Activated CD8-positive, alpha-beta memory T cell treated with anti-CD3 and anti-CD28 coated beads, Interleukin-2, amount 50 U/mL, for 4 hours (primary cell): ENCODE data around the gene PPARD.
"Not testable (repeated sequence)": the region's sequence is repeated elsewhere in the genome, so short reads cannot be mapped to it uniquely, and the experiment has no call there.

Experiments used
- DNase-seq: peaks from one replicate; pipeline ENCODE4 v3.0.0-alpha.2; 2020

The PPARD gene

DNA sequence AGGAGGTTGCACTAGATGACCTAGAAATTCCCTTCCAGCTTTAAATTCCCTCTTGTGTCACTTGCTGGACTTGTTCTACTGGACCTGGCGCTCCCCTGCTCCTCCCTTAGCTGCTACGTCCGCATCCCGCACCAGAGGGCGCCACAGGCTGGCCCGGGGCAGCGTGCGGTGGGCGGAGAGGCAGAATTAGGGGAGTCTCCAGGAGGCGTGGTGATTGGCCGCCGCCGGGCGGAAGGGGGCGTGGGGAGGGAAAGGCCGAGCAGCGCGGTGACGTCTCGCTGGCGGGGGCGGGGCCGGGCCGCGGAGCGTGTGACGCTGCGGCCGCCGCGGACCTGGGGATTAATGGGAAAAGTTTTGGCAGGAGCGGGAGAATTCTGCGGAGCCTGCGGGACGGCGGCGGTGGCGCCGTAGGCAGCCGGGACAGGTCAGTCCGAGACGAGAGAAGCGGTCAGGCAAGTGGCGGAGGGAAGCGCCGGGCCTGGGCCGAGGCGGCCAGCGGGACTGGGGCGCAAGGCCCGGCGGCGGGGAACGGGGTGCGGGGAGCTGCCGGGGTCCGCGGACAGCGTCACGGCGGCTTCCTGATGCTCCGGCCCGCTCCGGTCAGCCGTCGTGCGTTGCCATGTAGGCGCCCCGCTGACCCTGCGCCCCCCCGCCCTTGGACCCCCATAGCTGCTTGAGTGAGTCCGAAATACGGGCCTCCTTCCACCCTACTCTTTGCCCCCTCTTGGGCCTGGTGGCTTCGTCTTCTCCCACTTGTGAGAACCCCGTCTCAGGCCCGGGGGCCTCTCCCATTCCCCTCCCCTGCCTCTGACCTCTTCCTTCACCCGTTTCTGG, at the start of gene PPARD:
Gene PPARD (plus strand): TSS at position 301 of the 834 bp plus-strand sequence. CDS start 68,530 bp downstream, outside the sequence.
- DNase-seq = peak; percentile 98

GRCh38 chr6:35293681-35294080, 48.7 kb upstream of the PPARD start:
- no peak for DNase-seq

- DNase-seq = peak; percentile 51
These were observed 47.9 kb upstream of the PPARD start for GRCh38 chr6:35294308-35294945.

DNA sequence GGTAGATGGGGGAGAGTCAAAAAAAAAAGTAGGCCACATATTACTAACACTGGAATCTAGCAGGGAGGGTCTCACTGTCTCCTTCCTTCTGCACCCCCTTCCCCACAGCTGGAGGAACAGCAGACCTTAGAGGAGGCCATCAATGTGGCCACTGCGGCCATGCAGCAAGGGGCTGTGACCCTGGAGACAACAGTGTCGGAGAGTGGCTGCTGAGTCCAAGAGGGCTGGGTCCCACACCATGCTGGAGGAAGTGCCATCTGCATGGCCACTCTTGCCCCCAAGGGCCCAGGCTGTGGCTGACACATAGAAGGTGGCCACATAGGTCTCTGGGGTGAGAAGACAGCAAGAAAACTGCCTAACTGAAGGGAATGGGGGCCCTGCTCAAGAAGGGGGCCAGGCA, 47.3 kb upstream of the PPARD start:
- DNase-seq = no peak

DNA sequence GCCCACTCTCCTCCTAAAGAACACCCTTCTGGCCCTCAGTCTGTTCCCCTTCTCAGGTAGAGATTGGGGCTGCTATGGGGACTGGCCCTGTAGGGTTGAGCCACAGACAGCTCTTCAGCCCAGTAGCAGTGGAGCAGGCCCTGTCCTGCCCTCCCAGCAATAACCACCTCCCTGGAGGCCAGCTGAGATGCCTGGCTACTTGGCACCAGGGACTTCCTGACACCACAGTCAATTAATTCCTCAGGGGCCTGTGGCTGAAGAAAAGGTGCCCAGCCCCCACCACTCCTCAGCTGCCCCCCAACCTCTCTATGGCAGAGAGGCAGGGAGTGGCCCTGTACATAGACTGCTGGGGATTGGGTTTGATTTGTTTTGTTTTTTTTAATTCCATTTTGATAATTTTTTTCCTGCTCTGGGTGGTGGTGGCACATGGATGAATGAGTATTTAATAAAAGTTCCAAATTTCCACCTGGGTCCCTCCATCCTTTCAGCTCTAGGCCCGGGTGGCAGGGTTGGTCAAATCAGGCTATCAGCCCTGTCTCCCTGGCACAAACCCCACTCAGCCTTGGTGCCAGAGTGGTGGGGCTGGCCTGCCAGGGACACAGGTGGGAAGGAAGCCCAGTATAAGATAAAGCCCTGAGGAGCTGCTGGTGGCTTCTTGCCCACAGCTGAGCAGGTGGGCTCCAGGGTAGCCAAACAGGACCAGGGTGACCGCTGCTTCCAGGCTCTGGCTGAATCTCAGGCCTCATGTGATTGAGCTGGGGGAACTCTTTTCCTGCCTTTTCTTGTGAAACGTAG, 46.6 kb upstream of the PPARD start:
- no peak for DNase-seq

DNA sequence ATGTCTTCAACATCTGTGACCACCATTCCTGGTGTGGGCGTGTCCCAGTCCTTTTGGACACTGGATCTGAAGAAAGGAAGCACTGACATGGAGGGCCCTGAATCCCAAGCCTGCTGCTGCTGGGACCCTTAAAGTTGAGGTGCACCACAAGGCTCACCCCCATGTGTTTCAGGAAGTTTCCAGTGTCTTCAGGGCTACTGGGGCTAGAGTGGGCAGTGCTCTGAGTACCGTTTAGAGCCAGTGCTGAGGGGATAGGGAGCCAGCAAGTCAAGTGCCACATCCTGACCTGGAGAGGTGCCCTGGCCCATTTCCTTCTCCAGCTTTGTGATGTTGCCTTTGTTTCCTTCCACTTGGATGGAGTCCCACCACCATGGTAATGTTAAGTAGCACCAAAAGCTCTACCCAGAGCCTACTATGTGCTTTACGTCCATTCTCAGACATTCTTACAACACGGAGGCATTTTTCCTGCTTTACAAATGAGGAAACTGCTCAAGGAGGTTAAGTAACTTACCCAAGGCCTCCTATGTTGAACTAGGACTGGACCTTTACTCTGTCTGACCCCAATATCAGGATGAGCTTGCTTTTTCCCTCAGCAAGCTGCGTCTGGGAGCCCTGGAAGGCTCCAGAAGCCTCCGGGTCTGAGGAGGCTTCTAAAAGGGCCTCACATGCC, 45.3 kb upstream of the PPARD start:
- DNase-seq = no peak

DNA sequence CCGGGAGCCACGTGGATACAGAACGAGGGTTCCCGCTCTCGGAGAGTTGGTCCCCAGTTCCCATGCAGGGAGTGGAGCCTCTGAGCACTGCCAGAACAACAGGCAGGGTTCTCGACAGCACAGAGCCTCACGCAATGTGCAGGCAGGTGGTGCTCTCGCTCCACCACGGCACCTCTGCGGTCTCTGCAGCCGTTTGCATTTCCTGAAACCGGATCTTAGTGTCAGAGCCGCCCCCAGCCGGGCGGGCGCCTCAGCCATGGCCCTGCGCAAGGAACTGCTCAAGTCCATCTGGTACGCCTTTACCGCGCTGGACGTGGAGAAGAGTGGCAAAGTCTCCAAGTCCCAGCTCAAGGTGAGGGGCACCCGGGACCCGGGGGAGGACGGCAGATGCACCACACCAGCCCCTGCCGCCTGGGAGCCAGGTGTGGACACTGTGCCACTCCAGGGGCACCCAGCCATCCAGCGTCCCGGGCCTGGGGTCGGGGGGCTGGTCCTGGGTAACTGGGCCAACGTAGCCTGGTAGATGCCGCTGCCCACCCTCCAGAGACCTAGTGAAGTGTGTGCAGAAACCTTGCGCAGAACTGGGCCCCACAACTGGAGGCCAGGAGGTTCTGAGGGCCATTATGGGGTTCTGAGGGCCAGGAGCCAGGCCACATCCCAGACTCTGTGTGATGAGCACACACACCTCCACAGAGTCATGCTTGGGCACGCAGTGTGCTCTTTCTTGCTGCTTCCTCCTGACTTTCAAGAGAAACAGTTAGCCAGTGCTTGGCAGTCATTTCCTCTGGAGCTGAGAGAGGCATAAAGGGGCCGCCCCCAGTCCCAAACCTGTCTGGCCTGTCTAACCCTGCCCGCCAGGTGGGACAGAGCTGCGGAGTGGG, 44.5 kb upstream of the PPARD start, which contains the start of gene DEF6:
Gene DEF6 (plus strand): TSS at position 218 of the 881 bp plus-strand sequence. CDS start 39 bp downstream, at position 257.
- peak; percentile 88 for DNase-seq

GRCh38 chr6:35298625-35299140, 43.7 kb upstream of the PPARD start:
- no peak for DNase-seq

GRCh38 chr6:35299674-35300073, 42.7 kb upstream of the PPARD start:
- DNase-seq = no peak

DNA sequence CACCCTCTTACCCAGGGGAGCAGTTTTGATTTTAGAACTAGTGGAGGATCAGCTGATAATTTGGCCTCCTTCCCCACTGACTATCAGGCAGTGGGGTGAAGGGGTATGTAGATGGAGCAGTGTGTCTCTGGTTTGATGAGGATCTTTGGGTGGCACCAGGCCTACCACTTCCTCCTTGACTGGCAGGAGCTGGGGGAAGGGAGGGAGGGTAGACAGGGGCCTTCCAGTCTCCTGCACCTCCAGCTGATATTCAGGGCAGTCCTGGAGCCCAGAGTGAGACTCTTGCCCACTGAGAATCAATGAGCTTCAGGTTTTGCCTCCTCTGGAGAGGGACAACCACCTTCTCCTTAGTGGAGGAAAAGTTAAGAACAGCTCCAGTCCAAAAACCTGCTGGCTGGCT, 41.5 kb upstream of the PPARD start:
- peak; percentile 39 for DNase-seq

DNA sequence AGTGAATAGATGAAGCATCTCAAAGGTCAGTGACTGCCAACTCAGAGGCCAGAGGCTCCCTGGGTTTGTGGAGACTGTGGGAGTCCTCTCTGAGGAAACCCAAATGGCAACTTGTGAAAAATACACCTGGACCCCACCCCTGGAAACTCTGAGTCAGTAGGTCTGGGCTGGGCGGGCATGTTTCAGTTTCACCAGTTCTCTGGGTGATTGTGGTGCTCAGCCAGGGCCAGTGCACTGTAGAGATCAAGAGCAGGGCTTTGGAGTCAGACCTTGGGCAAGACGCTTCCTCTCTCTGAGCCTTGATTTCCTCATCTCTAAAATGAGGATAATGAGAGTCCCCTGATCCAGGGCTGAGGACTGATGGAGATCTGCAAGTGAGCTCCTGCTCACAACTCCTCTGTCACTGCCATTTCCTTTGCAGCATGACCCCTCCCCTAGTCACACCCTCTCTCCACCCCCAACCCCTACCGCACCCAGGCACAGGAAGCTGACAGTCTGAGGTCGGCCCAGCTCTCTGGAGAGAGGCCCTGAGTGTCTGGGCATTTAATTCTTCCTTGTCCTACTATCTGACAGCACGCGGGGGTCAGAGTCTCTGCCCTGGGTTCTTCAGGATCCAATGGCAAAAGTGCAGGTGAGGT, 39.6 kb upstream of the PPARD start:
- DNase-seq = peak; percentile 87

GRCh38 chr6:35304299-35304698, 38.1 kb upstream of the PPARD start:
- no peak for DNase-seq

- DNase-seq = no peak
These were observed 37.2 kb upstream of the PPARD start for GRCh38 chr6:35305117-35305516.

- DNase-seq = not testable (repeated sequence)
These were observed 35.2 kb upstream of the PPARD start for GRCh38 chr6:35307138-35307537.

- not testable (repeated sequence) for DNase-seq
These were observed 33.8 kb upstream of the PPARD start for GRCh38 chr6:35308543-35308942.

DNA sequence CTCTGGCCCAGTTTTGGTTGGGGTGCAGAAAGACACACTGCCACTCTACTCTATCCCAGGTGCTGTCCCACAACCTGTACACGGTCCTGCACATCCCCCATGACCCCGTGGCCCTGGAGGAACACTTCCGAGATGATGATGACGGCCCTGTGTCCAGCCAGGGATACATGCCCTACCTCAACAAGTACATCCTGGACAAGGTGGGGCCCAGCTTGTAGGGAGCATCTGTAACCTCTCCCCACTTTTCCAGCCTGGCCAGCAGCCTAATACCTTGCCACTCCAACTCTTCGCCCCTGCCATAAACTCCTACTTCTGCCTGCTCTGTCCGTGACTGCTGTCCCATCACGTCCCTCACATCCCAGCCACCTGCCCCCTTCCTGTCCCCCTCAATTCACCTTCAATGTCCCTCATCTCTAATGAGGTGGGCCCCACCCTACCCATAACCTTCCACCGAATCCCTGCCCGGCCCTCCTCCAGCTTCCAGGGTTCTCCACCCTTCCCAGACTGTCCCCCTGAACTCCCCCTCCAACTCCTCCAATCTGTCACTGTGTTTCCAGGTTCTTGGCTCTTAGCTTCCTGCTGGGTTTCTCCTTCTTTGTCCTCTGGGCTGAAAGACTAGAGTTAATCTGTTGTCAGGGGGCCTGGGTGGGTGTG, 32.6 kb upstream of the PPARD start:
- no peak for DNase-seq

DNA sequence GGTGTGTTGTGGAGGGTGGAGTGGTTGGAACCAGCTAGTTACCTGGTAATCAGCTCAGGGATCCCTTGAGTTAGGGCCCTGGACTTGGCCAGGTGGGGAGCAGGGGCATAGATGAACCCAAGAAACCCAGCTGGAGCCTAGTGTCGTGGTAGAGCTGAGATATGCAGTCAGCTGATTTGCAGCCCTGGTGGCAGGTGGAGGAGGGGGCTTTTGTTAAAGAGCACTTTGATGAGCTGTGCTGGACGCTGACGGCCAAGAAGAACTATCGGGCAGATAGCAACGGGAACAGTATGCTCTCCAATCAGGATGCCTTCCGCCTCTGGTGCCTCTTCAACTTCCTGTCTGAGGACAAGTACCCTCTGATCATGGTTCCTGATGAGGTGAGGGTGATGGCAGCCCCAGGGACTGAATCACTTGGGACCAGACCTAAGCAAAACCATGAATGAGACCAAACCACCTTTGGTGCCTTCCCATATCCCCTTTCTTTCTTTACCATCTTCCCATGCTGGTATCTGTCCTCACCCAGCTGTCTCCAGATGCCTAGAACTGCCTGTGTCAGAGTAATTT, 32.0 kb upstream of the PPARD start:
- DNase-seq = no peak

DNA sequence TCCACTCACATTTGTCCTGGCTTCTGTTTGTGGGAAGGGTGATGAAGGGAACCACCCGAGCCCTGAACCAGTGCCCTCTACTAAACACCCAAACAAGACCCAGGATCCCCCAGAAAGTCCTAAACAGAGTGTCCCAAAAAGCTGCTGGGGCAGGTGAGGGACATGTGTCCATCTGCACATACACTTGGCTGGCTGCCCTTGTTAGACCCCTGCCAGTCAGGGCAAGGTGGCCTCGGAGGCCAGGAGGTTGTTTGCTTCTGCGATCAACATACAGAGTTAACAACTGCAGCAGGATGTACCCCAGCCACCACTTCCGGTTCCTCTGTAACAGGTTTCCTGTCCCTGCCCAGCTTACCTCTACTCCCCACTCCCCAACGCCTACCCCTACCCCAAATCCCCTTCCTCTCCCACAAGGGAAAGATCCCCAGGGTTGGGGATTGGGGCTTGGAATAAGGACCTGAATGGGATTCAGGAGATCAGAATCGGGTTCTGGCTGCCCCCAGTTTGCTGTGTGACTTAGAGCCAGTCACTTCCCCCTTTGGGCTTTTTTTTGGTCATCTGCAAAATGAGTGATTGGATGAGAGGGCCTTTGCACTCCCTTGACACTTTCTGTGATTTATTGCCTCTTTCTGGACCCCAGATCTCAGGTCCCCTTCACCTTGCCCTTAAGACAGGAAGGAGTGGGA, 30.8 kb upstream of the PPARD start:
- peak; percentile 44 for DNase-seq

- no peak for DNase-seq
These were observed 30.1 kb upstream of the PPARD start for GRCh38 chr6:35312076-35312800.
